LNCAP (cell line): ENCODE data around the gene EGFLAM.

Experiments used
- CTCF ChIP-seq: fragments of 450-650 bp; IDR thresholded peaks from 2 replicates; pipeline ENCODE4 v1.5.1; 2017; ENCODE audit warnings: mild to moderate bottlenecking

EGFLAM gene

GRCh38 chr5:38472541-38472940 lies 214.2 kb downstream of the EGFLAM start:
- TF ChIP-seq CTCF, result no peak

- no peak for TF ChIP-seq CTCF
Measured at GRCh38 chr5:38473008-38473407, 214.6 kb downstream of the EGFLAM start.

- TF ChIP-seq CTCF, result no peak
Measured at GRCh38 chr5:38478166-38478565, 219.8 kb downstream of the EGFLAM start.

DNA sequence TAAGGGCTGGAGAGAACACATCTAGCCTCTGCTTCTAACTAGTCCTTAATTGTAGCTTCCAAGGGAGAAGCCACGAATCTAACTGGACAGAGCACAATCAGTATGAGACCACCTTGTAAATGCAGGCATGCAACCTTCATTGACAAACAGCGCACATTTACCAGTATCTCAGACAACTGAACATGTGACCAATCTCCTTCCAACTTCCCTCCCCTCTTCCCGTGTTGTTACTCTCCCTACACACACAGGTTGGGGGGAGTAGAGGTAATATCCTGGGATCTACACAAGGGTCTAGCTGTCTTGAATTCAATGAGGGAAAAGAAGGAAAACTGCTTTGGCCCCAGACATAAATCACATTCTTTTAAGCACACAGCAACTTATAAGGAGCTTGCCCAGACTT lies 220.5 kb downstream of the EGFLAM start:
- no peak for TF ChIP-seq CTCF

GRCh38 chr5:38479315-38479904 lies 221.1 kb downstream of the EGFLAM start:
- TF ChIP-seq CTCF, result no peak

DNA sequence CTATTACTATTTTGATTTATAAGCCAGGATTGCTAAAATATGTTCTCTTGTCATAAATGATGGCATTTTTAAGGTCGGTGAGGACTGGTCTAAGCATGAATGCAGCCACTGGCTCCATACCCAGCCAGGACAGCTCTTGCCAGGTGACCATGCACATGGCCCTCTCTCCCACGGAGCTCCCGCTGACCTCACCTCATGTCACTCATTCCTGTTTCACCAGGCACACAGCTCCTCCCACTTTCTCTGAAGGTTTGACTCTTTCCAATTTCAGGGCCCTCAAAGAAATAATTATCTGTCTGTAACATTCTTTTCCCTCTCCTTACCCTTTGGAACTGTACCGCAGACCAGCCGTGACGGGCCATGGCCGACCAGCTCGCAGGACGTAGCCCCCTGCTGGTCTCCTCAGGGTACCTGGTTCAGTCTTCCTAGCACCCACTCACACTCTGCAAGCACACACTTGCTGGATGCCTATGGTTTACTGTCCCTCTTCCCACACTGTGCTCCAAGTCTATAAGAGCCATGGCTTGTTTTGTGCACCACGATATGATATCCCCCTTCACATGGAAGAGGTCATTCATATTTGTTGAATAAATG lies 225.5 kb downstream of the EGFLAM start:
- TF ChIP-seq CTCF, result no peak

GRCh38 chr5:38494175-38494574 lies 235.8 kb downstream of the EGFLAM start:
- TF ChIP-seq CTCF, result no peak

- no peak for TF ChIP-seq CTCF
Measured at GRCh38 chr5:38494763-38495162, 236.4 kb downstream of the EGFLAM start.
